CD1c-positive myeloid dendritic cell (primary cell): Measurements from ENCODE around the gene LRRC26.

ENCODE experiments used
- DNase-seq: peaks from one replicate; pipeline ENCODE4 v3.0.0-alpha.2; 2016; ENCODE audit errors: extremely low spot score

The LRRC26 gene

GRCh38 chr9:137167747-137168572 is 1.9 kb downstream of the LRRC26 start:
- no peak for DNase-seq

DNA sequence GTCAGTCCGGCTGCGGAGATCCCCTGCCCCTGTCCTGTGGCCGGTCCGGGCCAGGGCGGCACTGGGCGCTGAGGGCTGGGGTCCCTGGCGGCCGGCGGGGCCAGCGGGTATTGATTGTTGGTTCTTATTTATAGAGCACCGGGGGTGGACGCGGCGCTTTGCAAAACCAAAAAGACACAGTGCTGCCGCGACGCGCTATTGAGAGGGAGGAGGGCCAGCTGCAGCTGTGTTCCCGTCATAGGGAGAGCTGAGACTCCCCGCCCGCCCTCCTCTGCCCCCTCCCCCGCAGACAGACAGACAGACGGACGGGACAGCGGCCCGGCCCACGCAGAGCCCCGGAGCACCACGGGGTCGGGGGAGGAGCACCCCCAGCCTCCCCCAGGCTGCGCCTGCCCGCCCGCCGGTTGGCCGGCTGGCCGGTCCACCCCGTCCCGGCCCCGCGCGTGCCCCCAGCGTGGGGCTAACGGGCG is 2.5 kb downstream of the LRRC26 start:
- no peak for DNase-seq

DNA sequence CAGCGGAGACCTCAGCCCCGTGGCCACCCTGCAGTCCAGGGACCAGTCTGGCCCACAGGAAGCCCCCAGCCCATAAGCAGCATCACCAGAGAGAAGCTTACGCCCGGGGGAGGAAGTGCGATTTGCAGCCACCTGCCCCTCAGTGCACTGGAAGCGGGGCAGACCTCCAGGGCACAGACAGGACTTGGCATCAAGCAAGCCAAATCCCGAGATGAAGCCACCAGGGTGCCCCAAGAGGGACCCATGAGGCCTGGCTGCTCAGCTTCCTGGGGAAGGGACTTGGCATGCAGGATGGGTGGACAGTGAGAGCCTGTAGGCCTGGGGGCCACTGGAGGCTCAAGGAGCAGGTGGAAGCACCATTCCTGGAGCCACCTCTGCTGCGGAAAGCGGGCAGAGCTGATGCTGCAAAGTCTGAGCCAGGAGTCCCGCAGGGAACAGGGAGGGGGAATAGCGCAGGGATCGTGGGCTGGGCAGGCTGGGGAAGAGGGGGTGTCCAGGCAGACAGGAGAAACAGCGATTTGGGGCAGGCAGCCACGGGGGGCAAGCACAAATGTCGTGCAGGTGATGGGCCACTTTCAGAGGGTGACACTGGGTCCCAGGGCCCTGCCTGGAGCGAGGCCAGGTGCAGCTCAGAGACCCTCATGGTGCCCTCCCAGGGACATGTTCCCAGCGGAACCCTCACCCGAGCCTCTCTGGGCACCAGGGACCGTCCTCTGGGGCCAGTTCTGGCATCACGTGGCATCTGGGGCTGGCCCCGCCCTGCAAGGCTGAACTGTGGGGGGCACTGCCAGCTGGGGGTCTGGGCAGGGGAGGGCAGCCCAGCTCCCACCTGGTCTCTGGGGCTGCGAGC is 3.2 kb downstream of the LRRC26 start:
- no peak for DNase-seq

- DNase-seq = no peak
Measured at GRCh38 chr9:137165250-137165836, 4.5 kb downstream of the LRRC26 start.

DNA sequence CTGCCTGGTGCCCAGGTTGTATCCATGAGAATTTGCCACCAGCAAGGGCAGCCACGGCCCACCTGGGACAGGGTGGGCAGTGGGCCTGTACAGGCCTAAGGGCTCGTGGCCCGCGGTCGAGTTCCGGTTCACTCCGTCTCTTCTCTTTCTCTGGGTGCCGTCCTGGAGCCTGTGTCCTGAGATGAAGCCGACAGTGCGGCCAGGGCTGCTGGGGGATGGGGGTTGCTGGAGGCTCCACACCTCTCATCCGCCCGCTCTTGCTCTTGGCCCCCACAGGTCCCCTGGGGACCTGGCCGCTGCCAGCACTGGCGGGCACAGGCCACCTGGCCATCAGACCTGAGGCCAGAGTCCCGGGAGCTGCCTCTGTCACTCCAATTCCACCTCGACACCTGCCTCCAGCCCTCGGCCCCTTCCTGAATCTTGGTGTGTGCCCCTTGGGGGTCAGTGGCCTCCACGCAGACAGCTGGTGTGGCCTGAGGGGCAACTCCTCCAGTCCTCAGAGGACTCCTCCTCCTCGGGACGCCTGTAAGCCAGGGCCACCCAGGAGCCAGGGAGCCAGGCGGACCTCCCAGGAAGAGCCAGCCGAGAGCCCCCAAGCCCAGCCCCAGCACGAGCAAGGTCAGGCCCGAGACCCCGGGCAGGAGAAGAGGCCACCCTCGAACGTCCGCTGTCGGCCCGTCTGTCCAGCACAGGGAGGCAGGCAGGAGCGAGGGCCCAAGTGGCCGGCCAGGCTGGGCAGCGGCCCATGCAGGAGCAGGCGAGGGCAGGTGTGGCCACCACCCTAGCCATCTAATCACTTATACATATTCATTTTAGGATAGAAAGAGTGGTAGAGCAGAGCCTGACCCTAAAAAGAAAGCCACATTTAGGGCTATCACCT is 5.2 kb downstream of the LRRC26 start:
- no peak for DNase-seq

DNA sequence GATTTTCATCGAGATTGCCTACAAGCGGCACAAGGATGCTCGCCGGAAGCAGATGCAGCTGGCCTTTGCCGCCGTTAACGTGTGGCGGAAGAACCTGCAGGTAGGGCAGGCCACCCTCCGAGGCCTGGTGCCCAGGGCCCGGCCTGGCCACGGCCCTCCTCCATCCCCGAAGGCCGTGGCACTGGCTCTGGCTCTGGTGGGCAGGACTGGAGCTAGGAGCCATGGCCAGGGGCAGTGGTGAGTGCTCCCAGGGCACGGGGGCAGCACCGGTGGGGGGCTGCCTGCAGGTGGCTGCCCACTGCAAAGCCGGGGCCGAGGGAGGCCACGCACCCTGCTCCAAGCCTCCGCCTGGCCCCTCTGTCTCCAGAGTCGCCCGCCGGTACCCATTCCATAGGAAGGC is 6.0 kb downstream of the LRRC26 start:
- no peak for DNase-seq

GRCh38 chr9:137163365-137163715 is 6.5 kb downstream of the LRRC26 start:
- peak; percentile 20 for DNase-seq

GRCh38 chr9:137162505-137163364 is 7.1 kb downstream of the LRRC26 start:
- peak; percentile 21 for DNase-seq

- DNase-seq = no peak
Measured at GRCh38 chr9:137161558-137162486, 8.0 kb downstream of the LRRC26 start.

GRCh38 chr9:137160716-137161557 is 8.9 kb downstream of the LRRC26 start:
- DNase-seq = no peak

- no peak for DNase-seq
Measured at GRCh38 chr9:137160054-137160425, 9.8 kb downstream of the LRRC26 start.

DNA sequence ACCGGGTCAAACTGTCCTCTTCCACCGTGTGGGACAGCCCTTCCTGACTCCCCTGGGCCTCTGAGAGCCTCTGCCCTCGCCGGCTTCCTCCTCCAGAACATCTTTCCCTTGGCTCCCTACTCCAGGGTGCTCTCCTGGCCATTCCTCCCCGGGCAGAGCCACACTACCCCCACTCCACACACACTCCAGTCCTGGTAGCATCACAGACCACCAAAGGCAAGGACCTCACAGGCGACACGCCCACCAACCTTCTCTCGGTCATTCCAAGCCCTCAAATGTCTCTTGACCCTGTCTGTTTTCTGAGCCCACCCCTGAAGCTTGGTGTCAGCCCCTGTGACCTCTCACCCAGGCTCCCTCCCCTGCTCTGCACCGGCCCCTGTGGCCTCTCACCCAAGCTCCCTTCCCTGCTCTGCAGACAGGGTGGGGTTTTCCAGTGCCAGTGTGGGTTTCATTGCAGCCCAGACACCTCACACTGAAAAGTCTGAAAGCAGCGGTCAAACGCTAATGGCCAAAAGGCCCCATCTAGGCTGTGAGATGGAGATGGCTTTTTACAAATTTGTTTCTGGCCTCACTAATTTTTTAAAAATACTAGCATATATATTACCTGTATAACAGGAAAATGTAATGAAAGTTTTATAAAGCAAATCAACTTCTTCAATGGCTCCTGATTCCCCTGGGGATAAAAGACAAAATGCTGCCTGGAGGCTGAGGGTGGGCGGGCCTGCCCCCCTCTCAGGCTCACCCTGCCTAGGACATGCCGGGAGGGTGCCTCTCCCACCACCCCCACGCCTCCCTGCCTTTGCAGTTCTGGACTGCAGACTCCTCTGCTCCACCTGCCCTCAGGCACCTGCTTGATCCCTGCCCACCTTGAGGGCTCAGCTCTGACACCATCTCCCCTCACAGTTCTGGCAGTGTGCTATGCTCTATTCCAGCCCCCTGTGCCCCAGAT is 10.5 kb downstream of the LRRC26 start:
- no peak for DNase-seq

- DNase-seq = no peak
Measured at GRCh38 chr9:137158625-137159024, 11.2 kb downstream of the LRRC26 start.

GRCh38 chr9:137157618-137158415 is 12.0 kb downstream of the LRRC26 start:
- no peak for DNase-seq

GRCh38 chr9:137156567-137157375 is 13.1 kb downstream of the LRRC26 start:
- DNase-seq = peak; percentile 88
